GM18867 (cell line): Measurements from ENCODE around the gene CRYBB3.

Experiments used
- ATAC-seq: cut with Tn5 transposase; IDR thresholded peaks from one replicate; pipeline ENCODE4 v1.9.1; 2021; ENCODE audit warnings: mild to moderate bottlenecking, moderate library complexity; ENCODE audit not compliant: unreplicated experiment

CRYBB3 gene

GRCh38 chr22:25199731-25200520 is at the start of gene CRYBB3:
CRYBB3 (plus strand) TSS chr22:25199858; CDS start chr22:25201397, 1,539 bp downstream.
- ATAC-seq = no peak

- no peak for ATAC-seq
Observed at GRCh38 chr22:25153961-25154666, 45.5 kb upstream of the CRYBB3 start.

DNA sequence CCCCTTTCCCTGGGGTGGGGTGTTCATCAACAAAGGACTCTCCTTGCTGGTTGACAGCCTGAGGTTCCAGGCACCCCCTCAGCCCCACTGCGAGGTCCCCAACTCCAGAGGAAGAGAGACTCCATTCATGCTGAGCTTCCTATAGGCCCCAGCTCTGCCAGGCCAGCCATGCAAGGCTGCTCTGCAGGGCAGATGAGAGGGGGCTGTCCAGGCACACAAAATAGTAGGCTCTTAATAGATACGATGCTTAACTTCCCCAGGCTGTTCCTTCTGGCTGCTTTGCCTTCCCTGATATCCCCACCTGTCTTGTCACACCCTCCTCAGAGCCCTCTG is 45.0 kb upstream of the CRYBB3 start:
- ATAC-seq = no peak

DNA sequence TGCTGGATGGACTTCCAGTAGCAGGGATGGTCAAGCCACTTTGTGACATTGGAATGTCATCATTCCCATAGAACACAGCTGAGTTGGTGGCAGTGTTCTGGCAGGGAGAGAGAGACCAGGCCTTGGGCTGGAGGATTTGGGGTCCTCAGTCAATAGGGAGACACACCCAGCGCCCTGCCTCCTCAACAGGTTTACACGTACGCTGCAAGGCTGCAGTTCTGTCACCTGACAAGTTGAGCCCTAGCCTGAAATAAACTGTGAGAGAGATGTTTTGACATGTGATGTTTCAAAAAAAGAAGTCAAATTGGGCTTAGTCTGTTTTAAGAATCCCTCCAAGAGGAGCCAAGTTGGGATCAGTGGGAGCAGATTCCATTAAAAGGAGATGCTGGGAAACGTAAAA is 42.9 kb upstream of the CRYBB3 start:
- ATAC-seq = no peak

- ATAC-seq = no peak
Observed at GRCh38 chr22:25159028-25159427, 40.6 kb upstream of the CRYBB3 start.

DNA sequence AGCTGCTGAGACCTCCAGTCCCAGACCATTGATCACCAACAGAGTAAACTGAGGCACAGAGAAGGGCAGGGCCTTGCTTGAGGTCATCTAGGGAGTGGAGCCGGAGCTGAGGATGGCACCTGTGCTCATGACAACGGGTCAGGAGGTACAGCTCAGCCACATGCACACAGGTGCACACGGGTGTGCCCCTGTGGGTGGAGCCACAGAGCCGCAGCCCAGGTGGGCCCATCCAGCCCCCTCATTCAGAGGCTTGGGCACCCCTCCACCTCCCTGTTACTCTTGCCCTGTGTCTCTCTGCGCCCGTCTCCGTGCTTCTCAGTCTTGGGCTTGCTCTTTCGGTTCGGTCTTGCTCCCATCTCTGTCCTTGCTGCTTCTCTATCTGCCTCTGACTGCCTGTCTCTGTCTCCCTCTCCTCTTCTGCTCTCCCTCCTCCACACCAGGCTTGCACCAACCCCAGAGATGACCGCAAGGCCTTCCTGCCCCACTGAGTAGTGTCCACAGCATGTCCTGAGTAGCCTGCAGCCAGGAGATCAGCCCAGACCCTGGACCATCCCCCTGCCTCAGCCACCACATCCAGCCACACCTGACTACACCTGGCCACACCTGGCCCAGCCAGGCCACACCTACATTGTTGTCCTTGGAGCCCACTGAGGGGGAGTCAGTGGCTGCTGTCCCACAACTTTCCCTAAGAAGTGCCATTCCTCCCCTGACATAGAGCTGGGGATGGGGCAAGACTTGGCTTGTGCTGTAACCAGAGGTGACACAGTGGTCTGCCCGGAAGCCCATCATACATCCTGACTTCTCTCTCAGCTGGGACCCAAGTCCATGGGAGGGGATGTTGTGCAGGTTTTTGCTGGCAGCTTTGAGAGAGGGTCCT is 39.3 kb upstream of the CRYBB3 start:
- ATAC-seq = no peak

DNA sequence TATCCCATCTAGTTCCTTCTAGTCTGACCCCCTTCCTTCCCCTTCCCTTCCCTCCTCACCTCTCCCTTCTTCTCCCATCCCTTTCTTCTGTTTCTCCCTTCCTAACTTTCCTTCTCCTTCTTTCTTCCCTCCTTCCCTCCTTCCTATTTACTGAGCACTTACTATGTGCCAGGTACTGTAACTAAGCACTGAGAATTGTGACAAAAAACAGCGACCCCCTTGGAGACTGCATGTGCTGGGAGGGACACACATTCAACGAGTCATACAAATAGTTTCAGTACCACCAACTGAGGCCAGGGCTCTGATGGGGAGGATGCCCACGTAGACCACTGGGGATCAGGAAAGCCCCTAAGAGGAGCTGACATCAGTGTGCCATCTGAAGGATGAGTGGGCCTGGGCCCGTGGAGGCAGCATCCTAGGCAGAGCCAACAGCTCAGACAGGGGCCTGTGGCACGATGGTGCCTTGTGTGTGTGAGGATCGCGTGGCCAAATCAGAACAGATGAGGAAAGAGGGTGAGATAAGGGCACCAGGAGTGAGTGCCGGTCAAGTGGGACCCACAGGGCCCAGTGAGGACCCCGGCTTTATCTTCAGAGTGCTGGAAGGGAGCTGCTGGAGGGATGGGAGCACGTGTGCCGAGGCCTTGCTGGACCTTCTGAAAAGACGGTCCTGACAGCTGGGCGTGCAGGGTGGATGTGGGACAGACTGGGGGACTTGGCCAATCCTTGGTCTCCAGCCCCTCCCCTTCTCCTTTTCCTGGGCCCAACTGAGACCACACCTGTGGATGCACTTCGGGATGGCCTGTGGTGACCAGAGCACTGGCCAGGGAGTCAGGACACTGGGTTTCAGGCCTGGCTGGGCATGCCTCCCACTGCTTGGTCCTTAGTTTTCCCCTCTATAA is 38.4 kb upstream of the CRYBB3 start:
- ATAC-seq = no peak

DNA sequence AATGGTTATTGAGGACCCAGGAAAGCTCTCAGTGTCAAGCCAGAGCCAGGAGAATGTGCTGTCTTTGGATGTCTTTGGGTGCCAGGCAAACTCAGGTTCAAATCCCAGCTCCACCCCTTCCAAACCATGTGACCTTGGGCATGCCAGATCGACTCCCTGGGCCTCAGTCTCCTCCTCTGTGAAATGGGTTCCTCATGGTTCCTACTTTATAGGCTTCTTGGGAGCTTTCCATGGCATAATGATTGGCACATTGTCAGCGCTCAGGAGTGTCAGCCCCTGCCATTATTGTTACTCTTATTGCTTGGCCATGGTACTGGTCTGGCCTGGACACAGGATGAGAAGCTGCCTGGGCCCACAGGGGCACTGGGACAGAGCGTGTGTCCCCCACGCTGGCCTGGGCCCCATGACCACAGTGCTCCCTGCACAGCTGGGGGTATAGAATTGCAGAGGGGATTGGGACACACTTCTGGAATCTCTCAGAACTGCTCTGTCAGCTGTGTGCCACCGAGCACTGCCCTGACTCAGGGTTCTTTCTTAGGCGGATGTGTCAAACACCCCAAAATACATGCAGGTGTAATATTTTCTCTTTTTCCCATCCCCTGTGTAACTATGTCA is 37.6 kb upstream of the CRYBB3 start:
- no peak for ATAC-seq

DNA sequence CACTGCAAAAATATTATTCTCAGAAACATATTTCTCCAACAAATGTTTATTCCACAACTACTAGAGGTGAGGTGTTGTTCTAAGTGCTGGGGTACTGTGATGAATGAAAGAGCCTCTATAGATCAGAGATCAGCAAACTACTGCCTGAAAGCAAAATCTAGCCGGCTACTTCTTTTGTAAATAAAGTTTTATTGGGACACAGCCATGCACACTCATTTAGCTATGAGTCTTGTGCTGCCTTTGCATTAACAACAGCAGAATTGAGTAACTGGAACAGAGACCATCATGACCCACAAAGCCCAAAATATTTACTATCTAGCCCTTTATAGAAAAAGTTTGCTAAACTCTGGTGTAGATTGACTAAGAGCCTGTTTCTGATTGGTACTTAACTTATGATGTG is 37.1 kb upstream of the CRYBB3 start:
- no peak for ATAC-seq

- ATAC-seq = no peak
Observed at GRCh38 chr22:25165785-25166184, 33.9 kb upstream of the CRYBB3 start.

DNA sequence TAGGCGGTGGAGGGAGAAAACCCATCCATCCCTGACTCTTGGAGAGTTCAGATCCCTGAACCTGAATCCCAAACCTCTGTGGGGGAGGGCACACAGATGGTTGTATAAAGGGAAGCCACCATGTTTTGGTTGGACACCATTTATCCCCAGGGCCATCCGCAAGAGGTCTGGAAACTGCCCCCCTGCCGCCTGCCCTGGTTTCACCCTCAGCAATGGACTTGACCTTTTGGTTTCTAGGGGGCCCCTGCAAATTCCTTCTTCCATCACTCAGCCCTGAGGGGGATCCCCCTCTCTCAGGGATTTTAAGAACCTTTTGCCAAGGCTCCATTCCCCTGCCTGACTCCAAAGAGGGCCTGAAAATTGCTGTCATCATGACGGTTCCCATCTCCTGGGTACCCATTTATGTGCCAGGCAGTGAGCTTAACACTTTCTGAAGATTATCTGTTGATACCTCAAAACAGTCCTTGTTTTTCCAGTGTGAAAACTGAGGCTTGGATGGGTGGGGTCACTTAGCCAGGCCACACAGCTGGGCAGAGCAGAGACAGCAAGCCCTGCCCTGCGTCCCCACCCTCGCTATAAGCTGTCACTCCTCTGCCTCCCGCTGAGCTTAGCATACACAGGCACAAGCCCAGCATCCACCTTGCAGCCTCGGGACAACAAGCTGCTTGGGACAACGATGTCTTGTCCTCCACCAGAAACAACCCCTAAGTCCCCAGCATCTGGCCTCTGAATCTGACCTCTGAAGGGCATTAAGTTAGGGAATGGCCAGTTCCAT is 33.2 kb upstream of the CRYBB3 start:
- no peak for ATAC-seq

DNA sequence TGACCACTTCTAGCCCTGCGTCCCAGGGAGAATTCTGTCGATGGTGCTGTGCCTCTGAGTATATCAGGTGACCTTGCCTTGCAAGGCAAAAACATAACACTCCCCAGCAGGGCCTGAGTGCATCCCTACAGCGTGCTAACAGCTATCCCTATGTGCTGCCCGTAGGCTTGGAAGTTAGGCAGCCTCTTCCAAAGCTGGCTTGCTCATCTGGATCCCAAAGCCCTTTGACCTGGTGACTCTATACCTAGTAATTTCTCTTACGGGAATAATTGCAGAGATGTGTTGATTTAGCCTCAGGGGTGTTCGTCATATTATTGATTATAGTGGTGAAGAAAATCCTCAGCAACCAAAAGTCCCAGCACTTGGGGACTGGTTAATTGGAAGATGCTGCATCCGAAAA is 32.6 kb upstream of the CRYBB3 start:
- ATAC-seq = no peak

DNA sequence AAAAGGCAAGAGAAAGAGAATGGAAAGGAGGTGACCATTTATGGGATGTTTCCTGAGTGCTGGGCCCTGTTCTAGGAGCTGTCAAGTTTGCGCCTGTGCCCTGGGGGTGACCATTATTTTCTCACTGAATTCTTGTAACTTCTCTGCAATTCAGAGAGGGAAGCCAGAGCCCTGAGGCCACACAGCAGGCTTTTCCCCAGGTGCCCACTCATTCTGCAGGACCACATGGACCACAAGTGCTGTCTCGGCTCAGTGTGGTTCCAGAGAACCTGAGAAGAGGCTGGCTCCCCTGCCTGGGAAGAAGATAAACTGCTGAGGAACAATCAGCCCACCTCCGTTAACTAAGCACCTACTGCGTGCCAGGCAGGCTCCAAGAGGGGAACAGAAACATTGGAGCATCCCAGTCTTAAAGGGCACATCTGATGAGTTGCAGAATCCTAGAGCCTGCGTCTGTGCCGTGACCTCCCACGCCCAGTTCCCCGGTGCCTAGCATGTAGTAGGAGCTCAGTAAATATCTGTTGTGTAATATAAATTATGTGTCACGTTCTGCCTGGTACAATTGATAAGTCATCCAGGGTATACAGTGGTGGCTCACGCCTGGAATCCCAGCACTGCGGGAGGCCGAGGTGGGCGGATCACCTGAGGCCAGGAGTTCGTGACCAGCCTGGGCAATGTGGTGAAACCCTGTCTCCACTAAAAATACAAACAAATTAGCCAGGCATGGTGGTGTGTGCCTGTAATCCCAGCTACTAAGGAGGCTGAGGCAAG is 31.6 kb upstream of the CRYBB3 start:
- no peak for ATAC-seq

GRCh38 chr22:25169278-25170031 is 30.2 kb upstream of the CRYBB3 start:
- ATAC-seq = no peak

GRCh38 chr22:25170426-25170980 is 29.2 kb upstream of the CRYBB3 start:
- ATAC-seq = no peak

DNA sequence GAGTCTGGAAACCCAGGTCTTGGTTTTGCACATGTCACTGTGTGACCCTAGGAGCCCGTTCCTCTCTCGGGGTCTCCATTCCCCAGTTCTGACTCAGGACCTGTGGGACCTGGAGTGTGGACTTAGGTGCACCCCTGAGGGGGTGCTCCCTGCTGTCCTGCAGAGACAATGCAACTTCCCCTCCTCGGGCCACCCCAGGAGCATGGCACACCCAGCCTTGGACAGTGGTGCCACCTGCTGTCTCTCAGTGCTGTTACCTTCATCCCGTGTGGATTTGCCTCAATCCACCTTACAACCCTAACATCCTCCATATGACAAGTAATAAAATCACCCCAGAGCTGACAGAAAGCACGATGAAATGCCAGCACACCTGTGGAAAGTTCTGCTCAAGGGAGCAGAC is 27.5 kb upstream of the CRYBB3 start:
- ATAC-seq = no peak

DNA sequence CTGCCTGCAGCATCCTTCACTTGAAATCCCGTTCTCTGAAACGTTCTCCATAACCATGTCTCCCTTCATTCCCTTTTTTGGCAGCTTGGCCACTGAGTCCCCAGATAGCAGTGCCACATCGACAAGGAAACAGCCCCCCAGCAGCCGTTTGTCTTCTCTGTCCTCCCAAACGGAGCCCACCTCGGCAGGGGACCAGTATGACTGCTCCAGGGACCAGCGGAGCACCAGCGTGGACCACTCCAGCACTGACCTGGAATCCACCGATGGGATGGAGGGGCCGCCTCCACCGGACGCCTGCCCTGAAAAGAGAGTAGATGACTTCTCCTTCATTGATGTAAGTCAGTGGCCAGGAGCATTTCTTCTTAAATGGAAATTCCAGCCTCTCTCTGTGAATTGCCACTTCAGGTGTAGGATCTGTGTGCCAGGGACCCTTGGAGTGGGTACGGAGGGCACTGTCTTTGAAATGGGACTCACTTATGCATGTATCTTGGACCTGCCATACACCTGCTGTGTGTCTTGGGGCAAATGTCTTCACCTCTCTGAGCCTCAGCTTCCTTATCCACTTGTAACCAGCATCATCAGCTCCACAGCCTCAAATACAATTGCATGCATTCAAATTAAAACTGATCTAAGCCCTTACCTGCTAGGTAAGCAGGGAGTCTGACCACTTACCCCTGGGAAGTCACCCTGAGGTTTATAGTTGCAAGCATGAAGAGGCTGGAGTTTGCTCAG is 25.3 kb upstream of the CRYBB3 start:
- no peak for ATAC-seq
